ENCODE results near the gene SLC9A7.
"Not testable (repeated sequence)": the region's sequence is repeated elsewhere in the genome, so short reads cannot be mapped to it uniquely, and the experiment has no call there.

SLC9A7 gene

DNA sequence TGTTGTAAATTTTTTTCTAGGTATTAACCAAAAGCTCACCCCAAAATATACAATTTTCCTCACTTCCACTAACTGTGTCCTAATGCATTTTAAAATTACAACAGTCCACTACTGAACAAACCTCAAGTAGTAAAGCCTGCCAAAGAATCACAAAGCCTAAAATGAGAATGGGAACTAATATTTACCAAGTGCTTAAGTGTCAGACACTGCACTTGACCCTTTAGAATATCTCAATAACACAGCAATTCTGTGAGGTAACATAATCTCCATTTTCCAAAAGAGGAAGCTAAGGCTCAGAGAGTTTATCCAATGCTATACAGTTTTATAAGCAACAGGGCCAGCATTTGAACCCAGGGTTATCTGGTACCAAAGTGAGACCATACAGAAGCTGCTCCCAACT is 4.9 kb downstream of the SLC9A7 start:
- DNase-seq = peak in 2 of 4 experiments; percentile 47 to 54

DNA sequence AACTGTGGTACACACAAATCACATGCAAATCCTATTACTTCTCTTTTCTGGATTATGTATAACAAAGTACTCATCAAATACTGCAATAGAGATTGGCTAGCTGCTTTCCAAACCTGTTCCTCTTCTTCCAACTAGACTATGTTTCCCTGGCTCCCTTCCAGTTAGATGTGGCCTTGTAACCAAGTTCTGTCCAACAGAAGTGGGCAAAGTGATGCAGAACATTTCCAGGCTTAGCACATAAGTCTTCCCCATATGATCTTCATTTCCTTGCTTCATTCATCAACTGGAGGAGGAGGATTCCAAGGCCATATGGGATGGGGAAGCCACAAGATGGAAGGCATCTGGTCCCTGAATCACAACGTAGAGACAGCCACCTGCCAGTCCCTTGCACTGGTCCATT is 8.0 kb downstream of the SLC9A7 start:
- DNase-seq = peak; percentile 64 to 87 (median 72)

DNA sequence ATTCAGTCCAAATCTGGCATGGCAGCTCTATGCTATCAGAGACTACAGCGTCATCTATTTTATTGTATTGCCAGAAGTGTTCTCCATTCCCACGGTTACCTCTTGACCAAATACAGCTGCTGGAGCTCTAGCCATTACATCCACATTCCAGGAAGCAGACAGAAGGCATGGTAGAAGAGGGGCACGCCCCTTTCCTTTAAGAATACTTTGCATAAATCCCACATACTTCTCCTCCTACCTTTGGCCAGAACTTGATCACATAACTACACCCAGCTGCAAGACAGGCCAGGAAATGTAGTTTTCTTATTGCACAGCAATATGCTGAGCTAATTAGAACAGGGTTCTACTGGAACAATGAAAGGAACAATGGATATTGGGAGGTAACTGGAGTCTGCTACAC is 14.9 kb downstream of the SLC9A7 start:
- DNase-seq = no peak

DNA sequence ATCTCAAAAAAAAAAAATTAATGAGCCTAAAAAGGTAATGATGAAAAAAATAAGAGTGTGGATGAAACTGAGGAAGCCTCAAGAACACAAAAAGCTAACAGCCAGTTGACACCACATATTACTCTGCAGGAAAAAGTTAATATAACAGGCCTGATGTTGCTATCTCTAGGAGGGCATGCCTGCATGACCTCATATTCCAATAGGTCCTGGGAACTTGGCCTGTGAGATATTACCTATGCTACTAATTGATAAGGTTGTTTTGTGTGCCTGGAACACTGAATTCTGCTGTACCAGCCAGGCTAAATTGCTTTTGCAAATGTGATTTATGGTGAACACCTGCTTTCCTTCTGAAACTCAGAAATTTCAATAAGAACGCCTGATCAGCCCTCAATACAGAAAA is 15.9 kb downstream of the SLC9A7 start:
- DNase-seq = no peak

DNA sequence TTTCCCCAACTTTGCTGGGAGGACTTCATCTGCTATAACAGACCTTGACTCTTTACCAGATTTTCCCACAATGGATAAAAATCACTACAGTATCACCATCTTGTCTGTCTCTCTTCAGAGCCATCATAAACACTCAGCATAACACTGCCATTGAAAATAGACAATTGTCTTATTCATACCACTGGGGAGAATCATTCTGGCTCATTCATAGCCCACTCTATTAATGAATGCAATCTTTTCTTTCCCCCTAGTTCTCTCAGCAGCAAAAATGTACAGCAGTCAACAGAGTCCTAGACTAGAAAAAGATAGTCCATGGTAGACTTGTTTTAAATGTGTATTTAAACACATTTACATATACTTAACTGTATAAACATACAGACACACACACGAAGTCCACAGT is 19.2 kb downstream of the SLC9A7 start:
- no peak for DNase-seq

DNA sequence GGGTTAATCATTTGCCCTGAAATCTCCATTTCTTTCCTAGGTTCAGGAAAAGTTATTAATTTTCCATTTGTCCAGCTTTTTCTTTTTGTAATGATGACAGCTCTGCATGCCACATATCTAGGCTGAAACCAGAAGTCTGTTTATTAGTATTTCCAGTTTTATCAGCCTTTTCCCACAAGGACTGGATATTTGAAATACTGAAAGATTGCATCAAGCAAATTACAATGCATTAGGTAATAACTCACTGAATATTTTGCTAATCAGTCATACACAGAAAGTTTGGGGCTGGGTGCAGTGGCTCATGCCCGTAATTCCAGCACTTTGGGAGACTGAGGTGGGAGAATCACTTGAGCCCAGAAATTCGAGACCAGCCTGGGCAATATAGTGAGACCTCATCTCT is 21.5 kb downstream of the SLC9A7 start:
- DNase-seq = no peak

DNA sequence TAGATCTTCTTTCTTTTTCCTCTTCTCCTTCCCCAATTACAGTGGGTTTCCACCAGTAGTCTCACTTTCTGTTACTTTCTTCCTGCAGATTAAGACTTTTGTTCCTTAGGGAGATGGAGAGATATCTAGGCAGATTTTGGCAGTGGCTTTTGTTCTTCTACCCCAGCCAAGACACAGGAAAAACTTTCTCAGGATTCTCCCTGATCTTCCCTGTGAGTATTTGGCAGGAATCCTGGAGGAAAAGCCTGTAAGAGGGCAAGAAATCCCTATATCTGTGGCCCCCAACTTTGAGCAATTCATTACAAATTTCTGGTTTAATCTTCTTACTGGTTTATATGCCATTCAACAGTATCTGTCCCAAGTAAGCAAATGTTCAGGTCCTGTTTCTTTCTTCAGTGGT is 21.9 kb downstream of the SLC9A7 start:
- DNase-seq = no peak

DNA sequence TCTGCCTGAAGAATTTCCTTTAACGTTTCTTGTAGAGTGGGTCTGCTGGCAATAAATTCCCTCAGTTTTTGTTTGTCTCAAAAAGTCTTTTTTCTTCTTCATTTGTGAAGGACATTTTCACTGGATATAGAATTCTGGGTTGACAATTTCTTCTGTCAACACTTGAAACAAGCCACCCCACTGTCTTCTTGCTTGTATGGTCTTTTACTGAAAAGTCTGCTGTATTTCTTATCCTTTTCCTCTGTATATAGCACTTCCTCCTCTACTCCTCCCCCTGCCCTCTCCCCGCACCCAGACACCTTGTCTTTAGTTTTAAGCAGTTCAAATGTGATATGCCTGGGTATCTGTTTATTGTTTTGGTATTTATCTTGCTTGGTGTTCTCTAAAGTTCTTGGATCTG is 23.3 kb downstream of the SLC9A7 start:
- no peak for DNase-seq

DNA sequence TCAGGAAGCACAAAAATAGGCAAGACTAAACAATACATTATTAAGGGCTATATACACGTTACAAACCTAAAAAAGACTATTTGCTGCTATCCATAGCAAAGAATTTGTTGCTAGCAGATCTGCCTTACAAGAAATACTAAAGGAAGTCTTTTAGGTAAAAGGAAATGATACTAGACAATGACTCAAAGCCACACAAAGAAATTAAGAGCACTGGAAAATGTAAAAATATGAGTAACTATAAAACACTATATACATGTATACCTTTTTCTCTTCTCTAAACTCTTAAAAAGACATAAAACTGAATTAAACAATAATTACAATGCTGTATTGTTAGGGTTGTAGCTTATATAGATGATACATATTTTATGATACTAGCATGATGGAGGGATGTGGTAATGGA is 25.7 kb downstream of the SLC9A7 start:
- no peak for DNase-seq

DNA sequence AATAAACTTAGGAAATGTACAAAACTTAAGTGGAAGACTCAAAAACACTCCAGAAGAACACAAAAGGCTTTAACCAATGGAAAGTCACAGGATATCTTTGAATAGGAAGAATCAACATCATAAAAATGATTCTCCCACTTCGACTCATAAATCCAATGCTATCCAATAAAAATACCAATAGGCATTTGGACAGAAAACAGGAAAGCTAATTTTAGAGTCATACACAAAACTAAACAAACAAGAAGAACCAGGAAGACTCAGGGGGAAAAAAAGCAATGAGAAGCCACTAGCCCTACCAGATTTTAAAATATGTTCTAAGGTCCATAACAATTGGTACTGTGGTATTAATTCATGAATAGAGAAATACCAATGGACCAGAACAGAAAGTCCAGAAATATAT is 28.2 kb downstream of the SLC9A7 start:
- no peak for DNase-seq

DNA sequence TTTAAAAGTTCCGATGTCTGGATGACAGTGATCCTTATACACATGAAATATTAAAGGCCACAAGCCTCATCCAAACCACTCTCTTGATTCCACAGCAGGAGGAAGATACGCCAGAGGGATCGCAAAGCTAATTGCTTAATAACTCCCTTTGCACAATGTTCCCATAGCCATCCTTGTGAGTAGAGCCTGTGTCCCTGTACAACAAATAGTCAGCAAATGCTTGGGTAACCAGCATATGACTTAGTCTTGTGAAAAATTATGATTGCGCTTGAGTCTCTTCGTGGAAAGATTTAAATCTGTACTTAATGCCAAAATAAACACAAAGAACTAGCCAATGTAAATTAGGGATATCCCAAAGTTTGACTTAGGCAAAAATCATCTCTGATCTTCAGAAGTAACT is 31.5 kb downstream of the SLC9A7 start:
- DNase-seq = peak; percentile 45 to 74 (median 66)

DNA sequence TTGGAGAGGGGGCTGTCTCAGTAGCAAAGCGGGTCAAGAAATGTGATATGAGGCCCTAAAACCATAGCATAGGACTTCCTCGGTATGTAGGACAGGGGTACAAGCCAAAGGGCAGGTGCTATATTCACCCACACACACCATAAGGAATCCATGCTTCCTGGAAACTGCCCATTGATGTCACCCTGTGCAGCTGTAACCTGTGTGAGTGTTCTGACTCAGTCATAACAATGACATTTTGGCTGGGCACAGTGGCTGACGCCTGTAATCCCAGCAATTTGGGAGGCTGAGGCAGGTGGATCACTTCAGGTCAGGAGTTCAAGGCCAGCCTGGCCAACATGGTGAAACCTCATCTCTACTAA is 35.4 kb downstream of the SLC9A7 start:
- DNase-seq = not testable (repeated sequence)

DNA sequence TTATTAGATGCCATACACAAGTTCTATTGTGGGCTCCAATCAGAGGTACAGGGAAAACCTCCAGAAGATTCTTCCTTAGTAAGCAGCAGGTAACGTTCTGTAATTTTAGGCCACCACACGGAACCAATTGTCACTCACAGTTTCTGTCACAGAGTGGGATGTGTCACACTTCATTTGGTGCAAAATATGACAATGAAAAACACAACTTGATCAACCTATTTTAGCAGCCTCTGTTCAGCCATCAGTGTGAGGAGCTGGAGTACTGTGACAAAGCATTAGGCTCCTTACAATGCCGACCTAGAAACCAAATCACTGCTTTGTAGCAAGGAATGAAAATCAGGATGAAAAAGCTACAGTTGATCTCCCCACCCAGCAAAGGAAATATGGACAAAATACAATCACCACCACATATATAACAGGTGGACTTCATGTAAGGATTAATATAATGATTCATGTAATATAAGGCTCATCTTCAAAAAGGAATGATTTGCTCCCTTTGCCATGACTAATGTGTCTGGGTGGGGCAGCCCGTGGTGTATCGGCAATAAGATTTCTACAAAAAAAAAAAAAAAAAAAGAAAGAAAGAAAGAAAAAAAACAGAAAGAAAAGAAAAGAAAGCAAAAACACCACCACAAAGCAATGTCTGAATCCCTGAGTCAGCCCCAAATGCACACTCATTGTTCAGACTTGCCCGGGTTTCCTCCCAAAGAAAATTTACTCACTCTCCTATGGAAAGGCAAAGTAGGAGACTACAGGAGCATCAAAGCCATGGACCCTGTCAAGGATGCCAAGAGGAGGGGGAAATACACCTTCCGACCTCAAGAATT is 36.0 kb downstream of the SLC9A7 start:
- DNase-seq = no peak

DNA sequence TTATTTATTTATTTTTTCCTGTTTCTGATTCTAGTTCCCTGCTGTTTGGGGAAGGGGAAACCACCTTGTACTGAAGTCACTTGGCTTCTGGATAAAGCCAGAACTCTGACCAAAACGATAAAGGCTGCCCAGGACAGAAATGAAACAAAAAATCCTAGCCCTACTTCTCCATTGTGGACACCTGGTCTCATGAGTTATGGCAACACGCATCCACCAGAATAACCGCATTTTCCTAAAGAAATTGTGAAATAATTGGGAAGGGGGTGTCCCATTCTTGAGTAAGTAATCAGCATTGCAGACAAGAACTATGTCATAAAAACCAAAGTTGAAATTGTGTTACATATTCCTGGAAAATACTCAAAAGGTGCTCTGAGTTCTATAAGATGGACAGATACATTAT is 42.1 kb downstream of the SLC9A7 start:
- DNase-seq = peak in 3 of 4 experiments; percentile 11 to 13 (median 13)

DNA sequence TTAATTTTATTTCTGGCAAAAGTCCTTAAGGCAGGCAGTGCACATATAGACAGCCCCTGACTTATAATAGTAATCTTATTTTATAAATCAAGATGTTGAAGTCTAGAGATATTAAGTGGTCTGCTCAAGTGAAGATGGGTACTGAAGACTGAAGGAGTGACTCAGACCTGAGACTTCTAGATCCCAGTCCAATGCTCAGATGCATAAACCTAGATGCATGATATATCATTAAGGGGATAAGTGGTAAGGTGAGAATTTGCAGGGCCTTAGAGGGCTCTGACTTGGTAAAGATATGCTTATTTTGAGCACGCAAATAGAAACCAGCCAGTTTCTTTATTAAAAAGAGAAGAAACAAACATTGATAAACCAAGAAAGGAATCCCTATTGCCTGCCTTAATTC is 42.9 kb downstream of the SLC9A7 start:
- no peak for DNase-seq

DNA sequence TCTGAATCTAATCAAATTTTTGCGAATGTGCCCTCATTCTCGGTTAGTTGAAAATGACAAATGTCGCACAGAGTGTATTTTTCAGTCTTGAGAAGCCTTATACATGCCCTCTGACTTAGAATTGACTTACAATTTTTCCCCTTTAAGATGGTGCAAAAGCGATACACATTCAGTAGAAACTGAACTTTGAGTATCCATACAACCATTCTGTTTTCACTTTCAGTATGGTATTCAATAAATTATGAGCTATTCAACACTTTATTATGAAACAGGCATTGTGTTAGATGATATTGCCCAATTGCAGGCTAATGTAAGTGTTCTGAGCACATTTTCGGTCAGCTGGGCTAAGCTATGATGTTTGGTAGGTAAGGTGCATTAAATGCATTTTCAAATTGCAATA is 43.4 kb downstream of the SLC9A7 start:
- peak in 2 of 4 experiments; percentile 28 to 33 for DNase-seq

DNA sequence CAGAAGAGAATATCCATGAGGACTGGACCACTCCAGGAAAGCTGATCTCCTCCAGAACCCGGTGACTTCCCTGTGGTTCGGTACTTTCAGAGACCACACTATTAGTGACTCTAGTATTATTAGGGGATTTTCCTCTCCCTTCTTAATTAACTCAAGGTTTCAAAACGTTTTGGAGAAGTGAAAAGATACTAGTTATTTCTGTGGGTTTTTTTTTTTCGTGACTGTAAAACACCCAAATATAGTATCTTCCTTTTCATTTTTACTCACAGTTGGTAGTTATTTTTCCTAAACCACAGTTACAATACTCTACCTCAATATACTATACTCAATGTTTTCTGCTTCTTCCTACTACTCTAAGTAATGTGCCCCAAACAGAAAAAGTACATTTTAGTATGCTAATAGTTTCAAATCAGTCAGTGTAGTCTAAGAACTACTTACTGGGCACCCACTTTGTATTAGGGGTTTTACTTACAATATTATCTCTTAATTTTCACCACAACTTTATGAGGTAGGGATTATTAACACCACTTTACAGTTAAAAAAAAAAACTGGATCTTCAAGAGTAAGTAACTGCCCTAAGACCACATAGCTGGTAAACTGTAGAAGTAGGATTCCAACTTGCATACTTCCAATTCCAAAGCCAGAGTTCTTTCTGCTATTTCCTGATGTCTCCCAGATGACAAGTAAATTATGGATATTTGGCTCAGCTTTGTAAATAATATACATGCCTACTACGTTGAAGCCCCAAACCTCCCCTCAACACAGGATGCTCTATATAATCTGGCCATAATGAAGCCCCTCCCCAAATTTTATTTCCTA is 45.0 kb downstream of the SLC9A7 start:
- peak in 1 of 4 experiments; percentile 3 for DNase-seq

DNA sequence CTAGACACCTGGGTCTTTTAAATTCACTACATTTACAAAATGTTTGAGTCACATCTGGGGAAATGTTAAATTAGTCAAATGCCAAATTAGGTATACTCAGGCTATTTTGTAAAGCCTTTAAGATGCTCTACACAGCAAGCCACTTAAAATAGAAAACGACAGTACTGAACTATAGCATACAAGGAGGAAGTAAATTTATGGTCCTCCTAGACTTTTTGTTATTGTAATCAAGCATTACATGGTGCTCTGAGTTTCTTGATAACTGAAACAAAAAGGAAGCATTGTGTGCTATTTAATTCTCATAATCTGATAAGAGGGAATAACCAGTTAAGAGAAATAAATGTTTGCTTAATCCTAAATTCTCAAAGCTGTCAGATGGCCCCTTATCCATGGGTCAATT is 46.2 kb downstream of the SLC9A7 start:
- DNase-seq = peak in 1 of 4 experiments; percentile 4

DNA sequence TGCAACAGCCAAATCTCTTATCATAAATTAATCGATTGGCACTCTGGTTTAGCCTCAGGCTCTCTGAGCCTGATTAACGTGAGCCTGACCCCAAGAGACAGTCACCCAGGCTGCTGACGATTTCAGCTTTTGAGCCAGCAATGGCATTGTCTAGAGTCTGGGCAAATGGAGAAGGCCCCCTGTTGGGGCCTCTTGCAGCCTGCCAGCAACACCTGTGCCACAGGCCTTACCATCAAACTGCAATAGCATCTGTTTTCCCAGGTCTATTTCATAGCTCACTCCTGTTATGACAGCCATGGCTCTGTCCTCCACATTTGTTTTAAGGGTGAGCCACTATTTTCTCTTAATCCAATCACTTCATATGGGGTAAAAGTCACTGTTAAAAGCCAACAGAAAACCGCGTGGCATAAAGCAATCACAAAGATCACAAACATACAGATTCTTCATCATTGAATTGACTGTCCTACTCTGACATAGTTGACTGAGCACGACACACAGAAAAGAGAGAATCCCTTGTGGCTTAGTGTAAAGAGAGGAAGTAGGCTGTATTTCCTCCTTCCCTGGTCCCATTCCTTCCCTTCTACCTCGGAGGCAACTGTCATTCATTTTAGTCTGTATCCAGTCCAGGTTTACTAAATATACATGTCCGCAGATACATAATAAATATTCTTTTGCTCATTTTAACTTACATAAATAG is 47.8 kb downstream of the SLC9A7 start:
- peak in 2 of 4 experiments; percentile 25 to 36 for DNase-seq

DNA sequence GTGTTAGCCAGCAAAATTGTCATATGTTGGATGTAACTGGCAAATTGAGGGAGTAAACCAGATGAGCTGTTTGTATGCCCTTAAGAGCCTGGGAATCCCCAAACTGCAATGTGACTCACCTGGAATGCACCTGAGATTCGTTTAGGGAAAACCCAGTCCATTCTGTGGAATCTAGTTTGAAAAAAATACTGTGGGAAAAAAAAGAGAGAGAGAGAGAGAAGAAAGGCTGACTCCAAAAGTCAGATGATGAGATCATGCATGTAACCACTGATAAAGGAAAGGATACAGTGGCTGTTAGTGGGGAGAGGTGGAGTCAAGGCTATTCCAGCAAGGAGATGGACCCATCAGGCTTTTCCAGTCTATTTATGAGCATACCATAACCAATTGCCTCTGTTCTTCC is 48.5 kb downstream of the SLC9A7 start:
- no peak for DNase-seq

DNA sequence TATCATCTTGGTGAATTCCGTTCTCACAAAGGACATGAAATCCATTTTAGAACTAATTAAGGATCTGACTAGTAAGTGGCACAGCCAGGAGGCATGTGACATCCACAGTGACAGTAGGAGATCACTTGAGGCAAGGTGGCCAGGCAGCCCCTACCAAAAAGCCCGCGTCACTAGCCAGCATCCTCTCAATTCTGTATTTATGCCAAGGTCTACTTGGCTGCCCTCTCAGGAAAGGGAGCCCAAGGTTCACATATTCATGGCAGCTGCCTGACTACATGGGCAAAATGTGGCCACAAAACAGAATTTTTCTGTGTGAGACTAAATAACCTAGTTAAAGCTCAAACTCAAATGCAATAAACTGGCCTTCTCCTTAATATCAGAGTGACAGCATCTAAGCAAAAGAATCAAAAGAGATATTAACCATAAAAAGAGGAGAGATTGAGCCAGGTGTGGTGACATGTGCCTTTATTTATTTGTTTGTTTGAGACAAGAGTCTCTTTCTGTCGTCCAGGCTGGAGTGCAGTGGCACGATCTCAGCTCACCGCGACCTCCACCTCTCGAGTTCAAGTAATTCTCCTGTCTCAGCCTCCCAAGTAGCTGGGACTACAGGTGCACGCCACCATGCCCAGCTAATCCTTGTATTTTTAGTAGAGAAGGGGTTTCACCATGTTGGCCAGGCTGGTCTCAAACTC is 51.5 kb downstream of the SLC9A7 start:
- DNase-seq = no peak

DNA sequence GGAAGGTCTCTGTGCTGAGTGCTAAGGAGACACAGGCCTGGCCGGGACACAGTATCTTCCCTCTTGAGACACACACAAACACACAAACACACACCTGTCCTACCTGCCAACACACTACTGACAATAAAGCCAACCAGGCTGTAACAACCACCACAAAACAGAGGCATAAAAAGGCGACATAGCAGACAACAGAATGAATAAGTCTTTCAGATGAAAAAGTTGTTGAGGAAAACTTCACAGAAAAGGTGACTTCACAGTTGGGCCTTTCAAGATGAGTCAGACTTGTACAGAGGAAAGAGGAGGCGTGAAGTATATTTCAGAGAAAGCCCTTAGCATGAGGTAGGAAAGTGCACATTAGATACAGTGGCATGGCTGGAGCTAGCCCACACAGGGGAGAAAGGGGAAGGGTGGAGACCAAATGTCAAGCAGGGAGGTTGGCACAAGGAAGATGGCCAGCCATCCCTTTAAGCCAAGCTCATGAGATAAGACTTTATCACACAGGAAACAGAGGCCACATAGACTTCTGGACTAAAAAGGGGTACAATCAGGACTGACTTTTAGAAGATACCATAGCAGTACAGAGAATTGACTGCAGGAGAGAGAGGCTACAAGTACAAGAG is 54.0 kb downstream of the SLC9A7 start:
- DNase-seq = peak; percentile 13 to 69 (median 53)
